ENCODE results near the gene ATP5MC3.

DNA sequence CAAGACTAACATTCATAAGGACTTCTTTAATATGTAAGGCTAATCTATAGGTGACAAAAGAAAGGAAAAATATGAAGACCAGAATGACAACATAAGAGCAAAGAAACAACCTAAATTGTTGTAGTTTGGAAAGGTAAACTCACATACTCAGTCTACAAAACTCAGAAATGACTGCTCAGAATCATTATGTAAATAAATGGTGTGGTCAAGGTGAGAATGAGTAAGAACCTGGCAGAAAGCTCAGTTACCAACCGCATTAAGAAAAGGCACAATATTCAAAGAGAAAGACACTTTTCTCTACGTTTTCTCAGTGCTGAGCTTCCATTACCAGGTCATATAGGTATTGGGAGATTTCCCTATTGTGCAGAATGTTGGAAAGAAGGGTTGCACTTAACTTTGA lies 29.3 kb downstream of the ATP5MC3 start:
- TF ChIP-seq, protein P1, sequence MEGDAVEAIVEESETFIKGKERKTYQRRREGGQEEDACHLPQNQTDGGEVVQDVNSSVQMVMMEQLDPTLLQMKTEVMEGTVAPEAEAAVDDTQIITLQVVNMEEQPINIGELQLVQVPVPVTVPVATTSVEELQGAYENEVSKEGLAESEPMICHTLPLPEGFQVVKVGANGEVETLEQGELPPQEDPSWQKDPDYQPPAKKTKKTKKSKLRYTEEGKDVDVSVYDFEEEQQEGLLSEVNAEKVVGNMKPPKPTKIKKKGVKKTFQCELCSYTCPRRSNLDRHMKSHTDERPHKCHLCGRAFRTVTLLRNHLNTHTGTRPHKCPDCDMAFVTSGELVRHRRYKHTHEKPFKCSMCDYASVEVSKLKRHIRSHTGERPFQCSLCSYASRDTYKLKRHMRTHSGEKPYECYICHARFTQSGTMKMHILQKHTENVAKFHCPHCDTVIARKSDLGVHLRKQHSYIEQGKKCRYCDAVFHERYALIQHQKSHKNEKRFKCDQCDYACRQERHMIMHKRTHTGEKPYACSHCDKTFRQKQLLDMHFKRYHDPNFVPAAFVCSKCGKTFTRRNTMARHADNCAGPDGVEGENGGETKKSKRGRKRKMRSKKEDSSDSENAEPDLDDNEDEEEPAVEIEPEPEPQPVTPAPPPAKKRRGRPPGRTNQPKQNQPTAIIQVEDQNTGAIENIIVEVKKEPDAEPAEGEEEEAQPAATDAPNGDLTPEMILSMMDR (conservative IDR thresholded peaks at IDR 0.05; ENCODE audit: low read length) = no peak
- no peak for TF ChIP-seq EZH2phosphoT487 (IDR thresholded peaks at IDR 0.05; ENCODE audit: borderline replicate concordance, low read depth, low read length)

Data from OCI-LY7 (cell line).